Fibroblast of lung (primary cell): Measurements from ENCODE around the gene NME8.

Experiments used
- EZH2 ChIP-seq: IDR thresholded peaks from 2 replicates; pipeline ENCODE4 v1.5.1; 2012; ENCODE audit warnings: low read length, control low read depth, mild to moderate bottlenecking; ENCODE audit errors: missing control alignments
- TF ChIP-seq, protein P1 (sequence below), 2 donors: IDR thresholded peaks in 1 of 2; conservative IDR thresholded peaks in 1 of 2; 1 replicate in 1 of 2; 2 replicates in 1 of 2; pipeline ENCODE4 v1.5.1; 2011 to 2012; ENCODE audit warnings: low read length in 2 of 2, control low read depth in 1 of 2, inconsistent platforms in 1 of 2, low read depth in 1 of 2, mild to moderate bottlenecking in 1 of 2

DNA sequence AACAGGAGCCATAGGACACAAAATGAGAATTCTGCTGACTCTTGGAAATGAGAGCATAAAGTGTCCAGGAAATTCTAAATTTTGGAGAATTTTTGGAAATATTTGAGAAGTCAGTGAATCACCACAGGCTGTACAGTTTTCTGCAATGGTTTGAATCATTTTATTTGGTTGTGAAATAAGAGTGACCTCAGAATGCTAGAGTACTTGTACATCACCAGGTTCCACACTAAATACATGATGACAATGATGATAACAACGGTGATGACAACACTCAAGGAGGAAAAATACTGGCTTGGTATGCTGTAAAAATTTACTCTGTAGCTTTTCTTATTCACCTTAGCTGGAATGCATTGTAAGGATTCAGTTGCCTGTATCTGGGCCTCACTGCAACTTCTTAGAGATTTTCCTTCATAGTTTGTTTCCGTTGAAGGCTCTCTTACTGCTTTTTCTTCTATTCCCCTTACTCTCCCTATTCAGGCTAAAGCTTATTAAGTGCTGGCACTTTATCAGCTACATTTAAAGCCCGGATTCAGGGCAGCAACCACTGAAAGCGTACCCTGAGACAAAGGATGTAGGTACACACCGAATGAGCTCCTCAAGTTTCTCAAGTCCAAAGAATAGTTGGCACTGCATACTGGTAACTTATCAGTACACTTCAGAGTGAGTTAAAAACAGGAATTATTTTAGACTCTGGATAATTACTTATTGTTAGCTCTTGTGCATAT lies 30.2 kb upstream of the NME8 start:
- TF ChIP-seq, protein P1, sequence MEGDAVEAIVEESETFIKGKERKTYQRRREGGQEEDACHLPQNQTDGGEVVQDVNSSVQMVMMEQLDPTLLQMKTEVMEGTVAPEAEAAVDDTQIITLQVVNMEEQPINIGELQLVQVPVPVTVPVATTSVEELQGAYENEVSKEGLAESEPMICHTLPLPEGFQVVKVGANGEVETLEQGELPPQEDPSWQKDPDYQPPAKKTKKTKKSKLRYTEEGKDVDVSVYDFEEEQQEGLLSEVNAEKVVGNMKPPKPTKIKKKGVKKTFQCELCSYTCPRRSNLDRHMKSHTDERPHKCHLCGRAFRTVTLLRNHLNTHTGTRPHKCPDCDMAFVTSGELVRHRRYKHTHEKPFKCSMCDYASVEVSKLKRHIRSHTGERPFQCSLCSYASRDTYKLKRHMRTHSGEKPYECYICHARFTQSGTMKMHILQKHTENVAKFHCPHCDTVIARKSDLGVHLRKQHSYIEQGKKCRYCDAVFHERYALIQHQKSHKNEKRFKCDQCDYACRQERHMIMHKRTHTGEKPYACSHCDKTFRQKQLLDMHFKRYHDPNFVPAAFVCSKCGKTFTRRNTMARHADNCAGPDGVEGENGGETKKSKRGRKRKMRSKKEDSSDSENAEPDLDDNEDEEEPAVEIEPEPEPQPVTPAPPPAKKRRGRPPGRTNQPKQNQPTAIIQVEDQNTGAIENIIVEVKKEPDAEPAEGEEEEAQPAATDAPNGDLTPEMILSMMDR (conservative IDR thresholded peaks at IDR 0.05 in 1 of 2, IDR thresholded peaks at IDR 0.05 in 1 of 2; ENCODE audit: low read depth in 1 of 2, low read length in 2 of 2) = no peak
- no peak for TF ChIP-seq EZH2
